ENCODE results near the gene NGB.

NGB gene

DNA sequence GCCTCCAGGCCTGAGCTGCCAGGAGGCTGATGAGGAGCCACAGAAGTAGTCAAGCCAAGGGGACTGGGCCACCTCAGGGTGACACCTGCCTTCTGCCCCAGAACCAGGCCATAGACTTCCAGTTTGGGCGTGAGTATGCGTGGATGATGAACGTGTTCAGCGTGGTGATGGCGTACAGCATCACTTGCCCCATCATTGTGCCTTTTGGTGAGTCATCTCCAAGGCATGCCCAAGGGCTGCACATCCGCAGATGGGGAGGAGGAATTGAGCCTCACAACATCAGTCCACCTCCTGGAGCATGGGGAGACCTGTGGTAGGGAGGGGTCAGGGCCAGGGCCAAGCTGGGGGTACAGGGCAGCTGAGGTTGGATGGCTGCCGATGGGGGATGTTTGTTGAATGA is 22.3 kb downstream of the NGB start:
- no peak for TF ChIP-seq EZH2phosphoT487 (IDR thresholded peaks at IDR 0.05; ENCODE audit: borderline replicate concordance)
- TF ChIP-seq, protein P1, sequence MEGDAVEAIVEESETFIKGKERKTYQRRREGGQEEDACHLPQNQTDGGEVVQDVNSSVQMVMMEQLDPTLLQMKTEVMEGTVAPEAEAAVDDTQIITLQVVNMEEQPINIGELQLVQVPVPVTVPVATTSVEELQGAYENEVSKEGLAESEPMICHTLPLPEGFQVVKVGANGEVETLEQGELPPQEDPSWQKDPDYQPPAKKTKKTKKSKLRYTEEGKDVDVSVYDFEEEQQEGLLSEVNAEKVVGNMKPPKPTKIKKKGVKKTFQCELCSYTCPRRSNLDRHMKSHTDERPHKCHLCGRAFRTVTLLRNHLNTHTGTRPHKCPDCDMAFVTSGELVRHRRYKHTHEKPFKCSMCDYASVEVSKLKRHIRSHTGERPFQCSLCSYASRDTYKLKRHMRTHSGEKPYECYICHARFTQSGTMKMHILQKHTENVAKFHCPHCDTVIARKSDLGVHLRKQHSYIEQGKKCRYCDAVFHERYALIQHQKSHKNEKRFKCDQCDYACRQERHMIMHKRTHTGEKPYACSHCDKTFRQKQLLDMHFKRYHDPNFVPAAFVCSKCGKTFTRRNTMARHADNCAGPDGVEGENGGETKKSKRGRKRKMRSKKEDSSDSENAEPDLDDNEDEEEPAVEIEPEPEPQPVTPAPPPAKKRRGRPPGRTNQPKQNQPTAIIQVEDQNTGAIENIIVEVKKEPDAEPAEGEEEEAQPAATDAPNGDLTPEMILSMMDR (conservative IDR thresholded peaks at IDR 0.05; ENCODE audit: low read length), result no peak

GRCh38 chr14:77246784-77247183 is 24.2 kb downstream of the NGB start:
- Histone ChIP-seq H3K4me2 (ENCODE audit: low read depth, low read length, poor library complexity, severe bottlenecking) (no peak overlapping the region), H3K9me3 (ENCODE audit: insufficient read depth, low read depth, low read length) (no peaks in the 10 kb centered on the region), H3K4me3 (ENCODE audit: low read length, poor library complexity, severe bottlenecking) (no peak overlapping the region), H3K36me3 (ENCODE audit: insufficient read depth, low read length) (no peaks in the 10 kb centered on the region), H3K79me2 (ENCODE audit: insufficient read depth, low read length) (no peaks in the 10 kb centered on the region), H3K9me2 (replicated peaks; ENCODE audit: low read depth, low read length) (no peaks in the 10 kb centered on the region), H3F3A (ENCODE audit: low read depth) (no peaks in the 10 kb centered on the region), H3K27me3 (ENCODE audit: insufficient read depth, low read length, poor library complexity, severe bottlenecking) (no peaks in the 10 kb centered on the region), H4K20me1 (ENCODE audit: insufficient read depth, low read length, poor library complexity, severe bottlenecking) (no peaks in the 10 kb centered on the region), H2AFZ (ENCODE audit: low read length) (no peak overlapping the region), H3K4me1 (ENCODE audit: insufficient read depth, low read length, poor library complexity, severe bottlenecking) (no peaks in the 10 kb centered on the region), H3K9ac (ENCODE audit: low read depth, low read length, poor library complexity, severe bottlenecking) (no peak overlapping the region)
- TF ChIP-seq, protein P1 (conservative IDR thresholded peaks at IDR 0.05; ENCODE audit: low read length), result no peak
- TF ChIP-seq EZH2phosphoT487 (IDR thresholded peaks at IDR 0.05; ENCODE audit: borderline replicate concordance), result no peak

More for the DNA sequence above, 22.3 kb downstream of the NGB start:
- Histone ChIP-seq H3K9me3 (ENCODE audit: insufficient read depth, low read depth, low read length) (no peaks in the 10 kb centered on the region), H3K4me2 (ENCODE audit: low read depth, low read length, poor library complexity, severe bottlenecking) (no peak overlapping the region), H3K9ac (ENCODE audit: low read depth, low read length, poor library complexity, severe bottlenecking) (no peak overlapping the region), H3K79me2 (ENCODE audit: insufficient read depth, low read length) (no peaks in the 10 kb centered on the region), H3K27me3 (ENCODE audit: insufficient read depth, low read length, poor library complexity, severe bottlenecking) (no peaks in the 10 kb centered on the region), H3K4me1 (ENCODE audit: insufficient read depth, low read length, poor library complexity, severe bottlenecking) (no peaks in the 10 kb centered on the region), H2AFZ (ENCODE audit: low read length) (no peak overlapping the region), H4K20me1 (ENCODE audit: insufficient read depth, low read length, poor library complexity, severe bottlenecking) (no peaks in the 10 kb centered on the region), H3K4me3 (ENCODE audit: low read length, poor library complexity, severe bottlenecking) (no peak overlapping the region), H3K9me2 (replicated peaks; ENCODE audit: low read depth, low read length) (no peaks in the 10 kb centered on the region), H3F3A (ENCODE audit: low read depth) (no peaks in the 10 kb centered on the region), H3K36me3 (ENCODE audit: insufficient read depth, low read length) (no peaks in the 10 kb centered on the region)

- Histone ChIP-seq H3K27me3 (ENCODE audit: insufficient read depth, low read length, poor library complexity, severe bottlenecking) (no peaks in the 10 kb centered on the region), H3F3A (ENCODE audit: low read depth) (no peaks in the 10 kb centered on the region), H3K9ac (ENCODE audit: low read depth, low read length, poor library complexity, severe bottlenecking) (no peak overlapping the region), H2AFZ (ENCODE audit: low read length) (no peak overlapping the region), H4K20me1 (ENCODE audit: insufficient read depth, low read length, poor library complexity, severe bottlenecking) (no peaks in the 10 kb centered on the region), H3K4me3 (ENCODE audit: low read length, poor library complexity, severe bottlenecking) (no peak overlapping the region), H3K4me2 (ENCODE audit: low read depth, low read length, poor library complexity, severe bottlenecking) (no peak overlapping the region), H3K36me3 (ENCODE audit: insufficient read depth, low read length) (no peaks in the 10 kb centered on the region), H3K9me3 (ENCODE audit: insufficient read depth, low read depth, low read length) (no peaks in the 10 kb centered on the region), H3K79me2 (ENCODE audit: insufficient read depth, low read length) (no peaks in the 10 kb centered on the region), H3K4me1 (ENCODE audit: insufficient read depth, low read length, poor library complexity, severe bottlenecking) (no peaks in the 10 kb centered on the region), H3K9me2 (replicated peaks; ENCODE audit: low read depth, low read length) (no peaks in the 10 kb centered on the region)
- no peak for TF ChIP-seq EZH2phosphoT487 (IDR thresholded peaks at IDR 0.05; ENCODE audit: borderline replicate concordance)
- TF ChIP-seq, protein P1 (conservative IDR thresholded peaks at IDR 0.05; ENCODE audit: low read length), result peak; percentile 32; the same call in 1 of the 2 replicates
Measured at GRCh38 chr14:77245820-77246219, 25.2 kb downstream of the NGB start.

All from Loucy (cell line).